ENCODE results near the gene CTSA. TPM values are rescaled to one million over a fixed set of nuclear protein-coding genes. Genes with fewer than 3 reads are reported as not detected.

CTSA gene
- total and polyA plus RNA-seq, 9 of the 15 experiments (the other 6 are each of a cell fraction or from before 2014, with no cell fraction given): 8.8 to 61.7 (median 28.3) TPM

DNA sequence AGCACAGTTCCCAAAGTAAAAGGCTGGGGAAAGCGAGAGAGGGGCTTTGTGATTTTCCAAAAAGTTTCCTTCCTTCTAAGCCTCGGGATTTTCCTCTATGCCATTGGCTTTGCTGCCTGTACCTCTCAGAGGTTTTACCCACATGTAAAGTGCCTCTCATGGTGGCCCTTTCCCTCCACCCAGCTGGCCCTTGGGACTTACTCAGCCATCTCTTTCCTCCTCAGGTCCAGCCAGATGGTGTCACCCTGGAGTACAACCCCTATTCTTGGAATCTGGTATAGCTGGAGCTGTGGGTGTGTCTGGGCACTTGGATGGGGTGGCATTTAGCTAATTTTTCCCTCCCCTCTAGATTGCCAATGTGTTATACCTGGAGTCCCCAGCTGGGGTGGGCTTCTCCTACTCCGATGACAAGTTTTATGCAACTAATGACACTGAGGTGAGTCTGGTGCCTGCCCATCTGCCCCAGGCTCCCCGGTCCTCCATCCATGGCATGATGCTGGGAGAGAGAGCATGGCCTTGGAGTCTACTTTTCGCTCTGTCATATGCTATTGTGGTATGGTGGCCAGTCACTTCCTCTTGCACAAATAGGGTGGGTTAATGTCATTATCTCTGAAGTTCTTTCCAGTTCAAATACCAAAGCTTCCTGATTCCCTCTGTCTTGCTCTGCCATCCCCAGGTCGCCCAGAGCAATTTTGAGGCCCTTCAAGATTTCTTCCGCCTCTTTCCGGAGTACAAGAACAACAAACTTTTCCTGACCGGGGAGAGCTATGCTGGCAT lies 1.1 kb downstream of the CTSA start:
- H3K79me2 ChIP-seq (ENCODE audit: control insufficient read depth, insufficient read depth, low read length): peaks cover 7% of the 10 kb centered on the region; the same call in 1 of the 3 replicates
- no peaks in the 10 kb centered on the region for H4K20me1 ChIP-seq (replicated peaks; ENCODE audit: control insufficient read depth, insufficient read depth, low read length)
- FAIRE-seq (peak; percentile 73), DNase-seq (ENCODE audit: extremely low read depth in 1 of 4, low spot score in 3 of 4) (peak; percentile 47 to 58 (median 53)), ATAC-seq (peak; percentile 44)
- no peak overlapping the region for H2AFZ ChIP-seq (ENCODE audit: low read depth, low read length)
- H3K4me3 ChIP-seq: peak overlapping the region; percentile 69
- no peaks in the 10 kb centered on the region for H3K27me3 ChIP-seq (ENCODE audit: control insufficient read depth in 2 of 2, insufficient read depth in 2 of 2, low read length in 2 of 2)
- in situ Hi-C loops (cut with MboI): no loop called here
- intact Hi-C loops (cut with micrococcal nuclease): loop anchor here (5.0 kb wide), 1 partner anchor 70 kb away; no protein-coding TSS in a partner anchor
- H3K36me3 ChIP-seq (ENCODE audit: control insufficient read depth, insufficient read depth, low read length): peaks cover 36% of the 10 kb centered on the region; the same call in 2 of the 3 replicates
- H3K27ac ChIP-seq (ENCODE audit: extremely low read depth, low read depth, low read length): no peak overlapping the region
- H3K4me1 ChIP-seq (replicated peaks in 1 of 2; ENCODE audit: control insufficient read depth in 2 of 2, insufficient read depth in 2 of 2, low read length in 2 of 2): peaks cover 11 to 32% of the 10 kb centered on the region in 2 experiments
- WGBS (ENCODE audit: insufficient coverage, low coverage, missing lambda C conversion rate): 65% methylated on average over 9 of the region's 9 CpGs
- POLR2A ChIA-PET: interaction anchor here (0.6 to 3.3 kb wide), 7 partner anchors 10 to 43 kb away, joined by 3 to 13 read pairs (median 6); partner anchors contain the start of genes ACOT8, PCIF1 and ZSWIM1
- CTCF ChIA-PET (ENCODE audit: low intra/inter-chr PET ratio): interaction anchor here (0.6 to 2.7 kb wide), 5 partner anchors 71 to 573 kb away, joined by 3 to 9 read pairs (median 3); no protein-coding TSS in a partner anchor
- peak overlapping the region; percentile 81 for H3K4me2 ChIP-seq (ENCODE audit: insufficient read depth, low read length)
- H3K9me3 ChIP-seq (replicated peaks; ENCODE audit: control insufficient read depth, insufficient read depth, low read depth, low read length): no peaks in the 10 kb centered on the region
- TSS peak; percentile 45 for BruUV-seq (replicated peaks)
- H3K9me1 ChIP-seq (ENCODE audit: control insufficient read depth, insufficient read depth, low read length): no peaks in the 10 kb centered on the region
- peak overlapping the region; percentile 74 to 94; a peak in 3 of 4 replicates for H3K9ac ChIP-seq (ENCODE audit: insufficient read depth in 1 of 2, low read depth in 2 of 2, low read length in 2 of 2)
- TF ChIP-seq, protein P1, sequence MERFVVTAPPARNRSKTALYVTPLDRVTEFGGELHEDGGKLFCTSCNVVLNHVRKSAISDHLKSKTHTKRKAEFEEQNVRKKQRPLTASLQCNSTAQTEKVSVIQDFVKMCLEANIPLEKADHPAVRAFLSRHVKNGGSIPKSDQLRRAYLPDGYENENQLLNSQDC (CRISPR knock-in tag; IDR thresholded peaks at IDR 0.05): no peak
- TF ChIP-seq STAT5B (CRISPR knock-in tag; IDR thresholded peaks at IDR 0.05) (no peak), OTX1 (CRISPR knock-in tag; IDR thresholded peaks at IDR 0.05) (no peak), PPARD (CRISPR knock-in tag; IDR thresholded peaks at IDR 0.05) (no peak), GTF2F1 (IDR thresholded peaks at IDR 0.05; ENCODE audit: low read depth, low read length) (no peak), ETV5 (CRISPR knock-in tag; IDR thresholded peaks at IDR 0.05; ENCODE audit: low read depth) (no peak), DACH1 (IDR thresholded peaks at IDR 0.05; ENCODE audit: partially characterized antibody) (peak; percentile 21)
- TF ChIP-seq, protein P2, sequence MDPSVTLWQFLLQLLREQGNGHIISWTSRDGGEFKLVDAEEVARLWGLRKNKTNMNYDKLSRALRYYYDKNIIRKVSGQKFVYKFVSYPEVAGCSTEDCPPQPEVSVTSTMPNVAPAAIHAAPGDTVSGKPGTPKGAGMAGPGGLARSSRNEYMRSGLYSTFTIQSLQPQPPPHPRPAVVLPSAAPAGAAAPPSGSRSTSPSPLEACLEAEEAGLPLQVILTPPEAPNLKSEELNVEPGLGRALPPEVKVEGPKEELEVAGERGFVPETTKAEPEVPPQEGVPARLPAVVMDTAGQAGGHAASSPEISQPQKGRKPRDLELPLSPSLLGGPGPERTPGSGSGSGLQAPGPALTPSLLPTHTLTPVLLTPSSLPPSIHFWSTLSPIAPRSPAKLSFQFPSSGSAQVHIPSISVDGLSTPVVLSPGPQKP (CRISPR knock-in tag; IDR thresholded peaks at IDR 0.05): no peak
- TF ChIP-seq, protein P3, sequence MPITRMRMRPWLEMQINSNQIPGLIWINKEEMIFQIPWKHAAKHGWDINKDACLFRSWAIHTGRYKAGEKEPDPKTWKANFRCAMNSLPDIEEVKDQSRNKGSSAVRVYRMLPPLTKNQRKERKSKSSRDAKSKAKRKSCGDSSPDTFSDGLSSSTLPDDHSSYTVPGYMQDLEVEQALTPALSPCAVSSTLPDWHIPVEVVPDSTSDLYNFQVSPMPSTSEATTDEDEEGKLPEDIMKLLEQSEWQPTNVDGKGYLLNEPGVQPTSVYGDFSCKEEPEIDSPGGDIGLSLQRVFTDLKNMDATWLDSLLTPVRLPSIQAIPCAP (CRISPR knock-in tag; IDR thresholded peaks at IDR 0.05; ENCODE audit: borderline replicate concordance): no peak
- TF ChIP-seq, protein P4, sequence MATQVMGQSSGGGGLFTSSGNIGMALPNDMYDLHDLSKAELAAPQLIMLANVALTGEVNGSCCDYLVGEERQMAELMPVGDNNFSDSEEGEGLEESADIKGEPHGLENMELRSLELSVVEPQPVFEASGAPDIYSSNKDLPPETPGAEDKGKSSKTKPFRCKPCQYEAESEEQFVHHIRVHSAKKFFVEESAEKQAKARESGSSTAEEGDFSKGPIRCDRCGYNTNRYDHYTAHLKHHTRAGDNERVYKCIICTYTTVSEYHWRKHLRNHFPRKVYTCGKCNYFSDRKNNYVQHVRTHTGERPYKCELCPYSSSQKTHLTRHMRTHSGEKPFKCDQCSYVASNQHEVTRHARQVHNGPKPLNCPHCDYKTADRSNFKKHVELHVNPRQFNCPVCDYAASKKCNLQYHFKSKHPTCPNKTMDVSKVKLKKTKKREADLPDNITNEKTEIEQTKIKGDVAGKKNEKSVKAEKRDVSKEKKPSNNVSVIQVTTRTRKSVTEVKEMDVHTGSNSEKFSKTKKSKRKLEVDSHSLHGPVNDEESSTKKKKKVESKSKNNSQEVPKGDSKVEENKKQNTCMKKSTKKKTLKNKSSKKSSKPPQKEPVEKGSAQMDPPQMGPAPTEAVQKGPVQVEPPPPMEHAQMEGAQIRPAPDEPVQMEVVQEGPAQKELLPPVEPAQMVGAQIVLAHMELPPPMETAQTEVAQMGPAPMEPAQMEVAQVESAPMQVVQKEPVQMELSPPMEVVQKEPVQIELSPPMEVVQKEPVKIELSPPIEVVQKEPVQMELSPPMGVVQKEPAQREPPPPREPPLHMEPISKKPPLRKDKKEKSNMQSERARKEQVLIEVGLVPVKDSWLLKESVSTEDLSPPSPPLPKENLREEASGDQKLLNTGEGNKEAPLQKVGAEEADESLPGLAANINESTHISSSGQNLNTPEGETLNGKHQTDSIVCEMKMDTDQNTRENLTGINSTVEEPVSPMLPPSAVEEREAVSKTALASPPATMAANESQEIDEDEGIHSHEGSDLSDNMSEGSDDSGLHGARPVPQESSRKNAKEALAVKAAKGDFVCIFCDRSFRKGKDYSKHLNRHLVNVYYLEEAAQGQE (IDR thresholded peaks at IDR 0.05; ENCODE audit: borderline replicate concordance): 0 out of 2 replicates have a peak, but pooled peaks have one; percentile 27
- TF ChIP-seq, protein P4 (CRISPR knock-in tag; IDR thresholded peaks at IDR 0.05; ENCODE audit: low read depth): no peak

Measured in K562 (cell line).